Fibroblast of skin of back (primary cell): ENCODE results near the gene ACOX2.
A peak's percentile ranks its signal among the peaks of the same experiment; 100 is the strongest.

ENCODE experiments used
- DNase-seq: peaks from one replicate; pipeline ENCODE4 v3.0.0-alpha.2; 2013

The ACOX2 gene

GRCh38 chr3:58566398-58567250, 29.6 kb upstream of the ACOX2 start:
- no peak for DNase-seq

GRCh38 chr3:58565621-58566397, 28.8 kb upstream of the ACOX2 start:
- DNase-seq = no peak

- DNase-seq = peak; percentile 94
These were observed 27.6 kb upstream of the ACOX2 start for GRCh38 chr3:58564456-58565160.

- no peak for DNase-seq
These were observed 27.1 kb upstream of the ACOX2 start for GRCh38 chr3:58564054-58564453.

GRCh38 chr3:58563386-58564035, 26.5 kb upstream of the ACOX2 start:
- DNase-seq = peak; percentile 53

GRCh38 chr3:58562498-58562897, 25.5 kb upstream of the ACOX2 start:
- DNase-seq = no peak

- peak; percentile 98 for DNase-seq
These were observed 23.9 kb upstream of the ACOX2 start for GRCh38 chr3:58560771-58561311.

GRCh38 chr3:58559586-58559985, 22.6 kb upstream of the ACOX2 start:
- DNase-seq = no peak

GRCh38 chr3:58557491-58557890, 20.5 kb upstream of the ACOX2 start:
- DNase-seq = no peak

- no peak for DNase-seq
These were observed 19.8 kb upstream of the ACOX2 start for GRCh38 chr3:58556761-58557221.

- DNase-seq = no peak
These were observed 19.0 kb upstream of the ACOX2 start for GRCh38 chr3:58556001-58556400.

GRCh38 chr3:58555203-58555602, 18.2 kb upstream of the ACOX2 start:
- DNase-seq = no peak

- DNase-seq = no peak
These were observed 16.0 kb upstream of the ACOX2 start for GRCh38 chr3:58553003-58553402.

- DNase-seq = no peak
These were observed 14.7 kb upstream of the ACOX2 start for GRCh38 chr3:58551636-58552180.

- DNase-seq = no peak
These were observed 7.6 kb upstream of the ACOX2 start for GRCh38 chr3:58544541-58544940.

GRCh38 chr3:58540176-58540858, 3.3 kb upstream of the ACOX2 start:
- DNase-seq = no peak

- DNase-seq = no peak
These were observed 2.6 kb upstream of the ACOX2 start for GRCh38 chr3:58539626-58540025.

- DNase-seq = no peak
These were observed 667 bp upstream of the ACOX2 start for GRCh38 chr3:58537412-58538301.

GRCh38 chr3:58535531-58536500, 1.2 kb downstream of the ACOX2 start:
- no peak for DNase-seq
